Measurements from ENCODE around the gene MAP2K5. TPM values are rescaled to one million over a fixed set of nuclear protein-coding genes. Genes with fewer than 3 reads are reported as not detected.

Gene MAP2K5
- total RNA-seq, 1 experiment from 2014 or later = 22.2 TPM

DNA sequence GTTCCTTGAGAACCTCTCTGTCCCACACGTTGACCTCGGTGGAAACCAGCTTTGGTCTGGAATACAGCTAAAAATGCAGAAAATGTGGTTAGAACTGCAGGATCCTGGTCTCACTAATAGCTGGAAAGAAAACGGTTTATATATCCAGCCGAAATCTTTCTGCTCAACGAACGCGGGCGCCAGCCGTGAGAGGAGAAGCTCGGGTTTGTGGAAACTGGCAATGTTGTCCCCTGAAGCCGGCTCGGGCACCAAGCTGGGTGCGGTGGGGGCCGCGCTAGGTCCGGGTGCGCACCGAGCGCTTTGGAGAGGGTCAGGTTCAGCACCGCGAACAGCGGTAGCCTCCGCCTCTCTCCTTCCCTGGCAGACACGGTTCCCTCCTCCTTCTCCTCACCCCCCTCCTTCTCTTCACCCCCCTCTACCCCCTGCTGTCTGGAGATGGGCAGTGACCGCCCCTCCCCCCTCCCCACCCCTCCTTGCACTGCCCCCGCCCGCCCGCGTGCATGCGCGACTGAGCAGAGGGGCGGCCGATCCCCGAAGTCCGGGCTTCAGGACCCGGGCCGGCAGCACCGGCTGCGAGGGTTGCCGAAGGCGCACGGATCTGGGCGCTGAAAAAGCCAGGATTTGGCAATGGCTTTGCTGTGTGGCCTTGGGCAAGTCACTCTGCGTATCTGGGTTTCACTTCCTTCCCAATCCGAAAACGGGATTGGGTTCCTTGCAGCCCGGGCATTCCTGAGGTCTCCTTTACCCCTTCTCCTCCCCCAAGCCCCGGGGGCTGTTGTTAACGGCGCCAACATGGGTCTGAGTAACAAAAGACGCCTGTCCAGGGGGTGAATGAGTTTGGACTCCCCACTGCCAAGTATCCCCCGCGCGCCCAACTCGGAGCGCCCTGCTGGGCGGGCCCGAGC, 282.7 kb downstream of the MAP2K5 start, which contains the start of gene SKOR1:
SKOR1 (plus strand) TSS at position 534 of the 905 bp plus-strand sequence; CDS start at position 628, 94 bp downstream.
- no TSS peak for BruUV-seq (replicated peaks)
- CTCF ChIA-PET = no interaction called here
- Mint-ChIP-seq H3K9me3 (ENCODE audit: low read depth, unreplicated experiment) (peaks cover 2% of the 10 kb centered on the region), H3K36me3 (ENCODE audit: insufficient read depth, unreplicated experiment) (peaks cover 20% of the 10 kb centered on the region), H3K4me1 (ENCODE audit: low read depth, unreplicated experiment) (peaks cover 13% of the 10 kb centered on the region), H3K27ac (ENCODE audit: unreplicated experiment) (no peak within 1 kb of the TSS), H3K27me3 (ENCODE audit: unreplicated experiment) (peaks cover 93% of the 10 kb centered on the region), H3K4me3 (ENCODE audit: low read depth, unreplicated experiment) (peak within 1 kb of the TSS; percentile 25)
- DNase-seq = no peak
- TF ChIP-seq, protein P1, sequence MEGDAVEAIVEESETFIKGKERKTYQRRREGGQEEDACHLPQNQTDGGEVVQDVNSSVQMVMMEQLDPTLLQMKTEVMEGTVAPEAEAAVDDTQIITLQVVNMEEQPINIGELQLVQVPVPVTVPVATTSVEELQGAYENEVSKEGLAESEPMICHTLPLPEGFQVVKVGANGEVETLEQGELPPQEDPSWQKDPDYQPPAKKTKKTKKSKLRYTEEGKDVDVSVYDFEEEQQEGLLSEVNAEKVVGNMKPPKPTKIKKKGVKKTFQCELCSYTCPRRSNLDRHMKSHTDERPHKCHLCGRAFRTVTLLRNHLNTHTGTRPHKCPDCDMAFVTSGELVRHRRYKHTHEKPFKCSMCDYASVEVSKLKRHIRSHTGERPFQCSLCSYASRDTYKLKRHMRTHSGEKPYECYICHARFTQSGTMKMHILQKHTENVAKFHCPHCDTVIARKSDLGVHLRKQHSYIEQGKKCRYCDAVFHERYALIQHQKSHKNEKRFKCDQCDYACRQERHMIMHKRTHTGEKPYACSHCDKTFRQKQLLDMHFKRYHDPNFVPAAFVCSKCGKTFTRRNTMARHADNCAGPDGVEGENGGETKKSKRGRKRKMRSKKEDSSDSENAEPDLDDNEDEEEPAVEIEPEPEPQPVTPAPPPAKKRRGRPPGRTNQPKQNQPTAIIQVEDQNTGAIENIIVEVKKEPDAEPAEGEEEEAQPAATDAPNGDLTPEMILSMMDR (IDR thresholded peaks at IDR 0.05; ENCODE audit: unreplicated experiment) = no peak
- intact Hi-C loops (cut with micrococcal nuclease; ENCODE audit: unreplicated experiment) = no loop called here

GRCh38 chr15:67825881-67826716, 283.6 kb downstream of the MAP2K5 start:
- no peak overlapping the region for H3K27ac Mint-ChIP-seq (ENCODE audit: unreplicated experiment)

DNA sequence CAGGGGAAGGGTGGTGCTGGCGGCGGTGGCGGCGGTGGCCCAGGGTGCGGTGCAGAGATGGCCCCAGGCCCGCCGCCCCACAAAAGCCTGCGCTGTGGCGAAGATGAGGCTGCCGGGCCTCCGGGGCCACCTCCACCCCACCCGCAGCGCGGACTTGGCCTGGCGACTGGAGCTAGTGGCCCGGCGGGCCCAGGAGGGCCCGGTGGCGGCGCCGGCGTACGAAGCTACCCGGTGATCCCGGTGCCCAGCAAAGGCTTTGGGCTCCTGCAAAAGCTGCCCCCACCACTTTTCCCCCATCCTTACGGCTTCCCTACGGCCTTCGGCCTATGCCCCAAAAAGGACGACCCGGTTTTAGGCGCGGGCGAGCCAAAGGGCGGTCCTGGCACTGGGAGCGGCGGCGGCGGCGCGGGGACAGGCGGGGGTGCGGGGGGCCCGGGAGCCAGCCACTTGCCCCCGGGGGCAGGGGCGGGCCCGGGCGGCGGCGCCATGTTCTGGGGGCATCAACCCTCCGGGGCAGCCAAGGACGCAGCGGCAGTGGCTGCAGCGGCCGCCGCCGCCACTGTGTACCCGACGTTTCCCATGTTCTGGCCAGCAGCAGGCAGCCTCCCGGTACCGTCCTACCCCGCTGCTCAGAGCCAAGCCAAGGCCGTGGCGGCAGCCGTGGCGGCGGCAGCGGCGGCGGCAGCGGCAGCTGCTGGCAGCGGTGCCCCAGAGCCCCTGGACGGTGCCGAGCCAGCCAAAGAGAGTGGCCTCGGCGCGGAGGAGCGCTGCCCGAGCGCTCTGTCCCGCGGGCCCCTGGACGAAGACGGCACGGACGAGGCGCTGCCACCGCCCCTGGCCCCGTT, 284.4 kb downstream of the MAP2K5 start:
- Mint-ChIP-seq H3K27me3 (ENCODE audit: unreplicated experiment) (peaks cover 90% of the 10 kb centered on the region), H3K4me1 (ENCODE audit: low read depth, unreplicated experiment) (peaks cover 13% of the 10 kb centered on the region), H3K4me3 (ENCODE audit: low read depth, unreplicated experiment) (no peak overlapping the region), H3K36me3 (ENCODE audit: insufficient read depth, unreplicated experiment) (peaks cover 15% of the 10 kb centered on the region), H3K27ac (ENCODE audit: unreplicated experiment) (no peak overlapping the region), H3K9me3 (ENCODE audit: low read depth, unreplicated experiment) (peaks cover 2% of the 10 kb centered on the region)
- CTCF ChIA-PET = no interaction called here
- intact Hi-C loops (cut with micrococcal nuclease; ENCODE audit: unreplicated experiment) = no loop called here
- no peak for DNase-seq
- TF ChIP-seq, protein P1 (IDR thresholded peaks at IDR 0.05; ENCODE audit: unreplicated experiment) = no peak
- BruUV-seq (replicated peaks) = no TSS peak

More at GRCh38 chr15:67825881-67826716, 283.6 kb downstream of the MAP2K5 start:
- intact Hi-C loops (cut with micrococcal nuclease; ENCODE audit: unreplicated experiment) = no loop called here
- Mint-ChIP-seq H3K9me3 (ENCODE audit: low read depth, unreplicated experiment) (peaks cover 2% of the 10 kb centered on the region), H3K4me1 (ENCODE audit: low read depth, unreplicated experiment) (peaks cover 13% of the 10 kb centered on the region), H3K4me3 (ENCODE audit: low read depth, unreplicated experiment) (peak overlapping the region; percentile 25), H3K27me3 (ENCODE audit: unreplicated experiment) (peaks cover 93% of the 10 kb centered on the region), H3K36me3 (ENCODE audit: insufficient read depth, unreplicated experiment) (peaks cover 20% of the 10 kb centered on the region)
- TF ChIP-seq, protein P1 (IDR thresholded peaks at IDR 0.05; ENCODE audit: unreplicated experiment) = no peak
- BruUV-seq (replicated peaks) = no TSS peak
- CTCF ChIA-PET = no interaction called here
- DNase-seq = no peak

Measured in Calu3 (cell line).